Osteoblast (primary cell): ENCODE results near the gene MET. TPM values are rescaled to one million over a fixed set of nuclear protein-coding genes. Genes with fewer than 3 reads are reported as not detected.
A peak's percentile ranks its signal among the peaks of the same experiment; 100 is the strongest.
"Not testable (repeated sequence)": the region's sequence is repeated elsewhere in the genome, so short reads cannot be mapped to it uniquely, and the experiment has no call there.

Experiments used
- DNase-seq: peaks from one replicate; pipeline ENCODE4 v3.0.0; 2011; ENCODE audit warnings: low spot score, mixed read lengths; ENCODE audit not compliant: insufficient read length; ENCODE audit errors: missing footprints
- H2AFZ ChIP-seq: 2 replicates; pipeline ENCODE4 v1.6.0; 2011; ENCODE audit warnings: mild to moderate bottlenecking, low read length
- H3K27ac ChIP-seq: 2 replicates; pipeline ENCODE4 v1.5.1; 2011; ENCODE audit warnings: mild to moderate bottlenecking, low read depth, low read length, moderate library complexity
- H3K27me3 ChIP-seq: 2 replicates; pipeline ENCODE4 v1.6.0; 2012; ENCODE audit warnings: mild to moderate bottlenecking, control low read depth, inconsistent platforms, low read length, moderate library complexity; ENCODE audit not compliant: insufficient read depth
- H3K36me3 ChIP-seq: 2 replicates; pipeline ENCODE4 v1.5.1; 2011; ENCODE audit warnings: mild to moderate bottlenecking, low read length, control low read depth, moderate library complexity; ENCODE audit not compliant: insufficient read depth
- H3K4me1 ChIP-seq: 2 replicates; pipeline ENCODE4 v1.5.1; 2011; ENCODE audit warnings: mild to moderate bottlenecking, low read length, control low read depth, moderate library complexity; ENCODE audit not compliant: insufficient read depth
- H3K4me2 ChIP-seq: 2 replicates; pipeline ENCODE4 v1.6.0; 2011; ENCODE audit warnings: mild to moderate bottlenecking, low read length; ENCODE audit not compliant: insufficient read depth
- H3K4me3 ChIP-seq: fragments of 200-600 bp; sonication (generic); 3 replicates; pipeline ENCODE4 v1.5.1; 2012; ENCODE audit warnings: mild to moderate bottlenecking, low read length, inconsistent platforms; ENCODE audit not compliant: insufficient read depth
- H3K79me2 ChIP-seq: 2 replicates; pipeline ENCODE4 v1.6.0; 2012; ENCODE audit warnings: mild to moderate bottlenecking, low read length, control low read depth, inconsistent platforms; ENCODE audit not compliant: insufficient read depth
- H3K9me3 ChIP-seq: 2 replicates; pipeline ENCODE4 v1.5.1; 2011; ENCODE audit warnings: low read depth, low read length, control low read depth
- H4K20me1 ChIP-seq: 2 replicates; pipeline ENCODE4 v1.6.0; 2012; ENCODE audit warnings: mild to moderate bottlenecking, low read length, control low read depth; ENCODE audit not compliant: insufficient read depth
- CTCF ChIP-seq: IDR thresholded peaks from 2 replicates; pipeline ENCODE4 v1.5.1; 2011; ENCODE audit warnings: mild to moderate bottlenecking, low read depth, low read length, moderate library complexity; ENCODE audit errors: extremely low read depth
- total RNA-seq: library from RNA; depleted of rRNA; stranded (reverse); fragments of >200 nt; gene quantifications from 2 replicates; pipeline ENCODE4 v1.2.3, GENCODE V29; 2012

The MET gene
- total RNA-seq, 1 donor: 55.0 TPM

- H4K20me1 ChIP-seq: no peaks in the 10 kb centered on the region
- H3K4me2 ChIP-seq: no peak overlapping the region
- peaks cover 24% of the 10 kb centered on the region for H3K79me2 ChIP-seq
- no peak overlapping the region for H3K4me3 ChIP-seq
- no peak for DNase-seq
- peaks cover 30% of the 10 kb centered on the region for H3K4me1 ChIP-seq
- H3K36me3 ChIP-seq: peaks cover 21% of the 10 kb centered on the region
- H3K27me3 ChIP-seq: no peaks in the 10 kb centered on the region
- TF ChIP-seq CTCF: no peak
- no peak overlapping the region for H2AFZ ChIP-seq
- peak overlapping the region; percentile 50 for H3K27ac ChIP-seq
- H3K9me3 ChIP-seq: no peaks in the 10 kb centered on the region
Measured at GRCh38 chr7:116740755-116741462, 68.9 kb downstream of the MET start.

GRCh38 chr7:116741625-116742316, 69.8 kb downstream of the MET start:
- H3K4me2 ChIP-seq: no peak overlapping the region
- peaks cover 24% of the 10 kb centered on the region for H3K4me1 ChIP-seq
- H2AFZ ChIP-seq: no peak overlapping the region
- H3K27ac ChIP-seq: peak overlapping the region; percentile 50
- peaks cover 24% of the 10 kb centered on the region for H3K79me2 ChIP-seq
- no peaks in the 10 kb centered on the region for H3K27me3 ChIP-seq
- TF ChIP-seq CTCF: no peak
- H3K36me3 ChIP-seq: peaks cover 21% of the 10 kb centered on the region
- no peaks in the 10 kb centered on the region for H4K20me1 ChIP-seq
- H3K9me3 ChIP-seq: no peaks in the 10 kb centered on the region
- H3K4me3 ChIP-seq: no peak overlapping the region
- no peak for DNase-seq

GRCh38 chr7:116742641-116743040, 70.6 kb downstream of the MET start:
- Histone ChIP-seq H3K9me3 (no peaks in the 10 kb centered on the region), H3K79me2 (peaks cover 22% of the 10 kb centered on the region), H2AFZ (no peak overlapping the region), H3K27me3 (no peaks in the 10 kb centered on the region), H3K36me3 (peaks cover 21% of the 10 kb centered on the region), H3K4me3 (no peak overlapping the region), H4K20me1 (no peaks in the 10 kb centered on the region), H3K4me2 (no peak overlapping the region), H3K4me1 (peaks cover 15% of the 10 kb centered on the region), H3K27ac (no peak overlapping the region)
- no peak for DNase-seq
- no peak for TF ChIP-seq CTCF

GRCh38 chr7:116743835-116744234, 71.8 kb downstream of the MET start:
- Histone ChIP-seq H3K79me2 (peaks cover 11% of the 10 kb centered on the region), H3K4me1 (peaks cover 15% of the 10 kb centered on the region), H3K36me3 (peaks cover 21% of the 10 kb centered on the region)
- not testable (repeated sequence) for H2AFZ ChIP-seq, DNase-seq, H3K27me3 ChIP-seq, H3K9me3 ChIP-seq, H3K27ac ChIP-seq, H3K4me3 ChIP-seq, H4K20me1 ChIP-seq, H3K4me2 ChIP-seq

GRCh38 chr7:116746388-116746787, 74.4 kb downstream of the MET start:
- H3K36me3 ChIP-seq: peaks cover 10% of the 10 kb centered on the region
- not testable (repeated sequence) for H4K20me1 ChIP-seq, DNase-seq, H3K9me3 ChIP-seq, H3K27me3 ChIP-seq, H2AFZ ChIP-seq, H3K4me1 ChIP-seq, H3K27ac ChIP-seq, H3K4me2 ChIP-seq, H3K4me3 ChIP-seq, H3K79me2 ChIP-seq

- not testable (repeated sequence) for H3K4me1 ChIP-seq, H3K27ac ChIP-seq, H3K27me3 ChIP-seq, H2AFZ ChIP-seq, H3K79me2 ChIP-seq, H3K36me3 ChIP-seq, H3K4me3 ChIP-seq, DNase-seq, H4K20me1 ChIP-seq, H3K9me3 ChIP-seq, H3K4me2 ChIP-seq
Measured at GRCh38 chr7:116751070-116751469, 79.1 kb downstream of the MET start.
